Suprapubic skin (tissue), 4 donors: ENCODE data around the gene GALNT18. TPM values are rescaled to one million over a fixed set of nuclear protein-coding genes. Genes with fewer than 3 reads are reported as not detected.
A peak's percentile ranks its signal among the peaks of the same experiment; 100 is the strongest.

ENCODE experiments used
- DNase-seq, 2 donors: peaks; one replicate each; pipeline ENCODE4 v3.0.0-alpha.2; 2019; ENCODE audit warnings: low spot score in 2 of 2
- H3K27ac ChIP-seq: fragments of 200-600 bp; sonication (generic); one replicate; pipeline ENCODE4 v1.5.1; 2019
- H3K27me3 ChIP-seq: fragments of 200-600 bp; sonication (generic); one replicate; pipeline ENCODE4 v1.5.1; 2019
- H3K36me3 ChIP-seq: fragments of 200-600 bp; sonication (generic); one replicate; pipeline ENCODE4 v1.5.1; 2019
- H3K4me1 ChIP-seq: fragments of 200-600 bp; sonication (generic); one replicate; pipeline ENCODE4 v1.5.1; 2019
- H3K4me3 ChIP-seq: fragments of 200-600 bp; sonication (generic); one replicate; pipeline ENCODE4 v1.5.1; 2019; ENCODE audit warnings: mild to moderate bottlenecking
- H3K9me3 ChIP-seq: fragments of 200-600 bp; sonication (generic); one replicate; pipeline ENCODE4 v1.5.1; 2019
- EP300 ChIP-seq: sonication (generic); formaldehyde crosslinking; IDR thresholded peaks from one replicate; pipeline ENCODE4 v1.6.1; 2017; ENCODE audit warnings: antibody characterized with exemption
- POLR2A ChIP-seq, 2 donors: fragments of 450-650 bp; IDR thresholded peaks; one replicate each; pipeline ENCODE4 v1.6.1; 2017; ENCODE audit warnings: antibody characterized with exemption in 2 of 2, mild to moderate bottlenecking in 2 of 2, moderate library complexity in 2 of 2
- POLR2AphosphoS5 ChIP-seq, 3 donors: sonication (generic); formaldehyde crosslinking; IDR thresholded peaks; one replicate each; pipeline ENCODE4 v1.6.1; 2017; ENCODE audit warnings: antibody characterized with exemption in 3 of 3
- WGBS: methylation state at CpG from one replicate; pipeline ENCODE4 v1.1.5; 2018; 5-methylcytosine and 5-hydroxymethylcytosine counted together
- total RNA-seq, 4 donors: library from RNA; depleted of rRNA; stranded (reverse); fragments of >200 nt; gene quantifications; one replicate each; pipeline ENCODE4 v1.1.0, GENCODE V29; 2016
- TF ChIP-seq, protein P1 (sequence below), 2 donors: fragments of 200-600 bp in 1 of 2; fragments of 450-650 bp in 1 of 2; sonication (generic) in 1 of 2; IDR thresholded peaks; one replicate each; pipeline ENCODE4 v1.5.1; 2016 to 2019; ENCODE audit warnings: antibody characterized with exemption in 2 of 2, mild to moderate bottlenecking in 1 of 2, moderate library complexity in 1 of 2

Gene GALNT18
- total RNA-seq, 4 donors from 2014 or later, result 20.6 to 26.0 (median 23.1) TPM

DNA sequence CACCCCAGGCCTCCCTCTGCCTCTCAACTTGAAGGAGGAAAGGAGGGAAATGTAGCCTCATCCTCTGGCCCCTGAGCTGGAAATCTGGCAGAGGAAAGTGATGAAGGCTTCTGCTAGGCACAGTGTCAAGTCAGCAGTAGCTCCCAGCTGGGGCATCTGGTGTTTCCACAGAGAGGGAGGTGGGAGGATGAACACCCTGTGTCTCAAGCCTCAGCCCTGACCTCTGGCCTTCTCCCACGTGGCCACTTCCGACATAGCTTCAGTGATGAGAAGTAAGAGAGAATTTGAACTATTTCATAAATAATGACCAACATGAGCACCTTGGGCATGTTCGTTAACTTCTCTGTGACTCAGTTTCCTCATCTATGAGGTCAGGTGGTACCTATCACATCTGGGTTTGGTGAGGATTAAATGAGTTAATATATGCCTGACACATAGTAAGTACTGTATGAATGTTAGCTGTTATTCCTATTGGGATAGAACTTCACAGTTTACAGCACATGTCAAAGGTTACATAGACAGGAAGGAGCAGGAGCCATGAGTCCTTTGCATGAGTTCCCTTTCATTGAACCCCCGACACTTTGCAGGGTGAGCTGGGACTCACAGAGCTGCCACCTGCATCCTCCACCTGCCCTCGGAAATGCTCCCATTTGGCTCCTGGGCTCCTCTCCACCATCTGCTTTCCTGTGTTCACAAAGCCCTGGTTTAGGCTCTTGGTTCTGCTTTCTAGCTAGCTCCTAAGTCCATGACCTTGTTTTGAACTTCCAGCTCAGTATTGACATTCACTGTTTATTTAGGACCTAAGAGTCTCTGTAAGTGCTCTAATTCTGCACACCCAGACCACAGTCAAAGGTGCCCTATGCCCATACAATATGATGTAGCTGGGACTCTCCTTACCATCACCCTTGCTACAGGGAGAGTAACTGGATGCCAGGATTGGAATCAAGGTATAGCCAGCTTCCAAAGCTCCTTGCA is 330.5 kb downstream of the GALNT18 start:
- H3K4me3 ChIP-seq, result no peak overlapping the region
- H3K9me3 ChIP-seq, result no peaks in the 10 kb centered on the region
- TF ChIP-seq EP300 (no peak), POLR2AphosphoS5 (IDR thresholded peaks at IDR 0.05) (no peak), POLR2A (IDR thresholded peaks at IDR 0.05) (no peak)
- TF ChIP-seq, protein P1, sequence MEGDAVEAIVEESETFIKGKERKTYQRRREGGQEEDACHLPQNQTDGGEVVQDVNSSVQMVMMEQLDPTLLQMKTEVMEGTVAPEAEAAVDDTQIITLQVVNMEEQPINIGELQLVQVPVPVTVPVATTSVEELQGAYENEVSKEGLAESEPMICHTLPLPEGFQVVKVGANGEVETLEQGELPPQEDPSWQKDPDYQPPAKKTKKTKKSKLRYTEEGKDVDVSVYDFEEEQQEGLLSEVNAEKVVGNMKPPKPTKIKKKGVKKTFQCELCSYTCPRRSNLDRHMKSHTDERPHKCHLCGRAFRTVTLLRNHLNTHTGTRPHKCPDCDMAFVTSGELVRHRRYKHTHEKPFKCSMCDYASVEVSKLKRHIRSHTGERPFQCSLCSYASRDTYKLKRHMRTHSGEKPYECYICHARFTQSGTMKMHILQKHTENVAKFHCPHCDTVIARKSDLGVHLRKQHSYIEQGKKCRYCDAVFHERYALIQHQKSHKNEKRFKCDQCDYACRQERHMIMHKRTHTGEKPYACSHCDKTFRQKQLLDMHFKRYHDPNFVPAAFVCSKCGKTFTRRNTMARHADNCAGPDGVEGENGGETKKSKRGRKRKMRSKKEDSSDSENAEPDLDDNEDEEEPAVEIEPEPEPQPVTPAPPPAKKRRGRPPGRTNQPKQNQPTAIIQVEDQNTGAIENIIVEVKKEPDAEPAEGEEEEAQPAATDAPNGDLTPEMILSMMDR (IDR thresholded peaks at IDR 0.05), result no peak
- peaks cover 3% of the 10 kb centered on the region for H3K36me3 ChIP-seq
- H3K27ac ChIP-seq, result no peak overlapping the region
- DNase-seq, result peak; percentile 44 to 51
- WGBS, result 84% methylated on average over 5 of the region's 5 CpGs
- no peaks in the 10 kb centered on the region for H3K4me1 ChIP-seq
- H3K27me3 ChIP-seq, result no peaks in the 10 kb centered on the region

DNA sequence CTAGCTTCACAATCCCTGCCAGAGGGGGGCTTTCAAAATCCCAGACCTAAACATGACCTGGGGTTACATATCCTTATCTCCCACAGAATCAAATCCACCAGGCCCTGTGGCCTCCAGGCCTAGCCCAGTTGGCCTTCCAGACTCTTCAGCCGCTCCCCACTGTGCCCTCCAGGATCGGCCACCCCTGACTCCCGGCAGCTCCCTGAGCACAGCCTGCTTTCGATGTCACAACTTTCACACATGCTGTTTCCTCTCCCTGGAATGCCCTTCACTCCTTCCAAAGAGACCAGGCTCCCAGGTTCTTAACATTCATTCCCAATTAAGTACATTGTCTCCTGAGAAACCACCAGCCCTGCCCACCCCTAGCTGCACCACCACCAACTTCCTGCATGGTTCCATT is 331.5 kb downstream of the GALNT18 start:
- Histone ChIP-seq H3K4me3 (no peak overlapping the region), H3K9me3 (no peaks in the 10 kb centered on the region), H3K36me3 (peaks cover 3% of the 10 kb centered on the region), H3K27ac (no peak overlapping the region), H3K4me1 (no peaks in the 10 kb centered on the region), H3K27me3 (no peaks in the 10 kb centered on the region)
- 94% methylated on average over 4 of the region's 4 CpGs for WGBS
- peak; percentile 31 to 71 for DNase-seq
- TF ChIP-seq POLR2A (IDR thresholded peaks at IDR 0.05) (no peak), EP300 (no peak), POLR2AphosphoS5 (IDR thresholded peaks at IDR 0.05) (no peak)
- TF ChIP-seq, protein P1 (IDR thresholded peaks at IDR 0.05), result no peak

DNA sequence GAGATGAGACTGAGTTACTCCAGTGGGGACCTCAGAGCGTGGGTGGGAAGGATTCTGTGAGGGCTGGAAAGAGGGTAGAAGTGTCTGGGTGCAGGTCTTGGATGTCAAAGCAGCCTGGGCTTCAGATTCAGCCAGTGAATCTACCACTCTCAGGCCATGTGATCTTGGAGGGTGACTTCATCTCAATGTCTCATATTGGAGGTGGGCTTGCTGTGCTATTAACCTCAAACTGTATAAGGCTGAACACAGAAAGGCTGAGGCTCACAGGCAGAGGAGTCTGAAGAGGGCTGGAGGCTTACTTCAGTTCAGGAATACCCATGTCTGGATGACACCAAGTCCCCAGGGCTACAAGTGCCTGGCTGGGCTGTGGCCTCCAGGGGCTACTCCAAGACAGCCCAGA is 332.1 kb downstream of the GALNT18 start:
- no peak for TF ChIP-seq POLR2AphosphoS5 (IDR thresholded peaks at IDR 0.05)
- no peak for TF ChIP-seq EP300
- TF ChIP-seq, protein P1 (IDR thresholded peaks at IDR 0.05), result no peak
- no peak for TF ChIP-seq POLR2A (IDR thresholded peaks at IDR 0.05)
- Histone ChIP-seq H3K27ac (no peak overlapping the region), H3K4me1 (no peaks in the 10 kb centered on the region), H3K36me3 (peaks cover 3% of the 10 kb centered on the region), H3K27me3 (no peaks in the 10 kb centered on the region), H3K4me3 (no peak overlapping the region), H3K9me3 (no peaks in the 10 kb centered on the region)
- no peak for DNase-seq
- WGBS, result 100% methylated on average over 1 of the region's 1 CpG

DNA sequence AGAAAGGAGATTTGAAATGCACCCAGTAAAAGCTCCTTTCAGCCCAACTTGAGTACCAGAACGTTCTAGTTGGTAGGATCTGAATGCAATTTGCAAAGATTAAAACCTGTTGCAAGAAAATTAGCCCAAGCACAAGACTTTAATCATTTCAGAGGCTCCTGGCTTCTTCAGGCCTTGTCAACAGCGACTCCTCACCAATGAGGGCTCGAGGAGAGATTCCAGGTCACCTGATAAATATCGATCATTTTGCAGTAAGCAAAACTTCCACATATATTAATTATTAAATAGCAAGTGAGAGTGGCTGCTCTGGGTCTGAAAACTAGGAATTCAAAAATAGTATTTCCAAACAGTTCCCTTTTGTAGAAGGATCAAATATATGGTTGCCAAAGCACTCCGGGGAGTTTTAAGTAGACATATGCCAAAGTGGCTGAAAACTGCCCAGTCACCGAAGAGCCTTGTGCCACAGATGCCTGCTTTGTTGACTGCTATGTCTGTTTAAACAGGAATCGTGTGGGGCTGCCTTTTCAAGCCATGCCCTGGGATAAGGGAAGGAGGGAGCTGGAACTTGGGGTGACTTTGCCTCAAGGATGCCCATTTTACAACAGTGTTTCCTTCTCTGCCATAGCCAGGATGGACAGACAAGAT is 332.7 kb downstream of the GALNT18 start:
- Histone ChIP-seq H3K36me3 (peaks cover 3% of the 10 kb centered on the region), H3K4me1 (no peaks in the 10 kb centered on the region), H3K27me3 (no peaks in the 10 kb centered on the region), H3K4me3 (no peak overlapping the region), H3K9me3 (no peaks in the 10 kb centered on the region), H3K27ac (no peak overlapping the region)
- DNase-seq, result peak in 1 of 2 donors; percentile 7
- WGBS, result 89% methylated on average over 7 of the region's 7 CpGs
- TF ChIP-seq EP300 (no peak), POLR2AphosphoS5 (IDR thresholded peaks at IDR 0.05) (no peak), POLR2A (IDR thresholded peaks at IDR 0.05) (no peak)
- TF ChIP-seq, protein P1 (IDR thresholded peaks at IDR 0.05), result no peak

DNA sequence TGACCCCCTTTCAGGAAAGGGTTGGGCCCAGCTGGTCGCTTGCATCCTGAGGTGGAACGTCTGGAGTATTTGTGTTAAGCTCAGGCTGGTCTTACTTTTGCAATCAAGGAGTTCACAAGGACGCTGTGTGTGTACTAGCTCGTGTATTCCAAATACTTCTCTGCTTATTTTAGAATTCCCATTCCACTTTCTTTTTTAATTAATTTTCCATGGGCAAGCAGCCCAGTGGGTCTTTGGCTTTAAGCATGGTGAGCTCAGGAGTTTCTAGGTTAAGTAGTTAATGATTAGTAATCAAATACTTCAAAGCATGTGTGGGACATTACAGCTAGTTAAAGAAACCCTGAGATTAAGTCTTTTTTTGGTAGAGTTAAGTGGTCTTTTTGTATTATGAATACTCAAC is 337.3 kb downstream of the GALNT18 start:
- Histone ChIP-seq H3K36me3 (no peaks in the 10 kb centered on the region), H3K4me1 (no peaks in the 10 kb centered on the region), H3K9me3 (no peaks in the 10 kb centered on the region), H3K4me3 (no peak overlapping the region), H3K27me3 (no peaks in the 10 kb centered on the region), H3K27ac (no peak overlapping the region)
- DNase-seq, result no peak
- 73% methylated on average over 4 of the region's 4 CpGs for WGBS
- no peak for TF ChIP-seq POLR2AphosphoS5 (IDR thresholded peaks at IDR 0.05)
- TF ChIP-seq, protein P1 (IDR thresholded peaks at IDR 0.05), result no peak
- TF ChIP-seq EP300, result no peak
- TF ChIP-seq POLR2A (IDR thresholded peaks at IDR 0.05), result no peak
